SK-N-SH (cell line): ENCODE data around the gene MEF2B. TPM values are rescaled to one million over a fixed set of nuclear protein-coding genes. Genes with fewer than 3 reads are reported as not detected.

Experiments
- CTCF ChIA-PET: fragments of 300-600, 350-600 bp; formaldehyde crosslinking; extraction: SDS; loops from one replicate; lab custom pipeline; 2021; lab: Yijun Ruan, JAX
- POLR2A ChIA-PET: fragments of 350-600 bp; sonication (Branson Sonifier 250); formaldehyde crosslinking; extraction: SDS; loops from one replicate; lab custom pipeline; 2020; ENCODE audit warnings: antibody characterized with exemption, inconsistent platforms; lab: Yijun Ruan, JAX
- DNase-seq: peaks from one replicate; pipeline ENCODE4 v3.0.0; 2012
- H2AFZ ChIP-seq: fragments of 200-600 bp; sonication (generic); 2 replicates; pipeline ENCODE4 v1.8.1; 2016; ENCODE audit warnings: antibody characterized with exemption, mild to moderate bottlenecking, low read depth
- H3F3A ChIP-seq: fragments of 200-600 bp; sonication (generic); replicated peaks from 2 replicates; pipeline ENCODE3; 2016; ENCODE audit warnings: antibody characterized with exemption, mild to moderate bottlenecking; ENCODE audit not compliant: insufficient read depth
- H3K27ac ChIP-seq, 2 experiments: fragments of 200-500 bp in 1 of 2; fragments of 200-600 bp in 1 of 2; sonication (Bioruptor generic) in 1 of 2; sonication (generic), shearing (Covaris generic) in 1 of 2; 2 replicates each; pipeline versions ENCODE4 v1.5.1 to v1.6.1; 2014 to 2016; ENCODE audit warnings: low read depth in 2 of 2, inconsistent platforms in 1 of 2, low read length in 1 of 2, mild to moderate bottlenecking in 1 of 2, mixed read lengths in 1 of 2
- H3K27me3 ChIP-seq: fragments of 200-600 bp; sonication (generic), shearing (Covaris generic); 2 replicates; pipeline ENCODE4 v1.6.1; 2016; ENCODE audit warnings: mixed run types; ENCODE audit not compliant: insufficient read depth
- H3K36me3 ChIP-seq, 2 experiments: fragments of 200-500 bp in 1 of 2; fragments of 200-600 bp in 1 of 2; sonication (Bioruptor generic) in 1 of 2; sonication (generic) in 1 of 2; replicated peaks in 1 of 2; 2 replicates each; pipeline versions ENCODE3 to v1.5.1; 2014 to 2016; ENCODE audit warnings: low read length in 1 of 2, mild to moderate bottlenecking in 1 of 2; ENCODE audit not compliant: insufficient read depth in 2 of 2, control insufficient read depth in 1 of 2
- H3K4me1 ChIP-seq, 2 experiments: fragments of 200-500 bp in 1 of 2; fragments of 200-600 bp in 1 of 2; sonication (Bioruptor generic) in 1 of 2; sonication (generic), shearing (Covaris generic) in 1 of 2; 2 replicates each; pipeline versions ENCODE4 v1.5.1 to v1.6.1; 2014 to 2016; ENCODE audit warnings: low read depth in 1 of 2, low read length in 1 of 2, mixed run types in 1 of 2; ENCODE audit not compliant: insufficient read depth in 2 of 2, control insufficient read depth in 1 of 2
- H3K4me2 ChIP-seq: fragments of 200-600 bp; sonication (generic), shearing (Covaris generic); 2 replicates; pipeline ENCODE4 v1.6.1; 2017; ENCODE audit warnings: mixed run types
- H3K4me3 ChIP-seq, 2 experiments: fragments of 200-500 bp in 1 of 2; fragments of 200-600 bp in 1 of 2; sonication (Bioruptor generic) in 1 of 2; sonication (generic), shearing (Covaris generic) in 1 of 2; 2 replicates each; pipeline versions ENCODE4 v1.5.1 to v1.8.1; 2014 to 2016; ENCODE audit warnings: low read depth in 2 of 2, inconsistent platforms in 1 of 2, low read length in 1 of 2, mild to moderate bottlenecking in 1 of 2, mixed read lengths in 1 of 2, moderate library complexity in 1 of 2
- H3K79me2 ChIP-seq: fragments of 200-600 bp; sonication (generic); 2 replicates; pipeline ENCODE4 v1.8.1; 2017; ENCODE audit warnings: mild to moderate bottlenecking; ENCODE audit not compliant: insufficient read depth
- H3K9ac ChIP-seq: fragments of 200-600 bp; sonication (generic); 2 replicates; pipeline ENCODE4 v1.6.1; 2017; ENCODE audit warnings: mixed run types
- H3K9me2 ChIP-seq: fragments of 200-600 bp; sonication (generic); 2 replicates; pipeline ENCODE4 v1.6.1; 2017; ENCODE audit warnings: mixed run types
- H3K9me3 ChIP-seq: fragments of 200-600 bp; sonication (generic); 2 replicates; pipeline ENCODE4 v1.6.1; 2017; ENCODE audit warnings: mixed run types, mild to moderate bottlenecking, moderate library complexity
- H4K20me1 ChIP-seq: fragments of 200-600 bp; sonication (generic); 2 replicates; pipeline ENCODE4 v1.6.1; 2017; ENCODE audit warnings: mild to moderate bottlenecking, mixed run types; ENCODE audit not compliant: insufficient read depth
- EP300 ChIP-seq, 2 experiments: IDR thresholded peaks; 2 replicates each; pipeline versions ENCODE4 v1.4.0 to v1.6.1; 2012; ENCODE audit warnings: borderline replicate concordance in 1 of 2, low read depth in 1 of 2, low read length in 1 of 2
- EZH2phosphoT487 ChIP-seq: fragments of 200-600 bp; sonication (generic); IDR thresholded peaks from 2 replicates; pipeline ENCODE4 v1.6.1; 2017; ENCODE audit warnings: low read depth, mixed run types, mild to moderate bottlenecking, antibody characterized with exemption, moderate library complexity, borderline replicate concordance
- JUND ChIP-seq: IDR thresholded peaks from 2 replicates; pipeline ENCODE4 v1.4.0; 2012
- MAX ChIP-seq: IDR thresholded peaks from 2 replicates; pipeline ENCODE4 v1.4.0; 2012; ENCODE audit warnings: low read depth
- NFIC ChIP-seq: IDR thresholded peaks from 2 replicates; pipeline ENCODE4 v1.4.0; 2012; ENCODE audit warnings: borderline replicate concordance
- POLR2AphosphoS5 ChIP-seq: IDR thresholded peaks from 2 replicates; pipeline ENCODE4 v1.6.1; 2012; ENCODE audit warnings: low read depth, low read length
- RAD21 ChIP-seq: IDR thresholded peaks from 2 replicates; pipeline ENCODE4 v1.6.1; 2012; ENCODE audit warnings: mild to moderate bottlenecking, low read length
- RCOR1 ChIP-seq: fragments of 150-350 bp; IDR thresholded peaks from 2 replicates; pipeline ENCODE4 v1.6.1; 2017; ENCODE audit warnings: antibody characterized with exemption, low read length
- RFX5 ChIP-seq: IDR thresholded peaks from 2 replicates; pipeline ENCODE4 v1.6.1; 2012; ENCODE audit warnings: mild to moderate bottlenecking, improper control_type of control experiment, low read length
- TCF12 ChIP-seq: IDR thresholded peaks from 2 replicates; pipeline ENCODE4 v1.4.0; 2012
- YY1 ChIP-seq: IDR thresholded peaks from 2 replicates; pipeline ENCODE4 v1.4.0; 2012; ENCODE audit warnings: low read depth, mild to moderate bottlenecking
- WGBS: methylation state at CpG from one replicate; pipeline ENCODE4 v1.1.6; 2017; ENCODE audit warnings: low lambda C conversion rate; 5-methylcytosine and 5-hydroxymethylcytosine counted together
- polyA plus RNA-seq, 3 experiments: library from polyadenylated mRNA; depleted of rRNA; stranded (reverse); fragments of >200 nt; gene quantifications; 2 replicates each; pipeline ENCODE4 v1.2.3, GENCODE V29; 2012
- TF ChIP-seq, protein P1 (sequence below): IDR thresholded peaks from 2 replicates; pipeline ENCODE4 v1.4.0; 2012; ENCODE audit warnings: low read depth, borderline replicate concordance
- TF ChIP-seq, protein P2 (sequence below): fragments of 150-350 bp; IDR thresholded peaks from 2 replicates; pipeline ENCODE4 v1.6.1; 2017; ENCODE audit warnings: antibody characterized with exemption, low read length, low read depth, borderline replicate concordance

MEF2B gene
- polyA plus RNA-seq, 1 of the 3 experiments (the other 2 are of a cell fraction) = 1.0 TPM

DNA sequence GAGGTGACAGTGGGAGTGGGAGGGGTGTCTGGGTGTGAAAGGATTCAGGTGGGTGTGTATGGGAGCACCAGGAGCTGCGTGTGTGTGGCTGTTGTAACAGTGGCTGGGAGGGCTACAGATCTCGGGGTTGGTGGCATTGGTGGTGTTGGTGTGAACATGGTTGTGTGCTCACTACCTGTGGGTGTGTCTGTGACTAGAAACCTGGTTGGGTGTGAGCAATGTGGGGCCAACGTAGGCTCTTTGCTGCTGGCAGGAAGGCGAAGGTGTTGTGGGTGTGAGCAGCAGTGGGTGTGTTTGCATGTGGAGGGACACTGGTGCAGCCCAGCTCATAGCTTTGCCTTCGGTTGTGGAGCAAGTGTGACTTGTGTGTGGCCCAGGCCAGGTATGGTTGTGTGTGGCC is 36.9 kb upstream of the MEF2B start:
- 6% methylated on average over 4 of the region's 5 CpGs for WGBS
- H3F3A ChIP-seq = no peaks in the 10 kb centered on the region
- peaks cover 0 to 4% of the 10 kb centered on the region in 2 experiments for H3K36me3 ChIP-seq
- CTCF ChIA-PET = interaction anchor here (1.2 kb wide), 1 partner anchor 15 kb away, joined by 3 read pairs; the partner anchor contains the start of genes BORCS8 and RFXANK
- H3K27me3 ChIP-seq = peaks cover 11% of the 10 kb centered on the region
- DNase-seq = no peak
- H3K9ac ChIP-seq = no peak overlapping the region
- H3K79me2 ChIP-seq = peaks cover 12% of the 10 kb centered on the region; the same call in 1 of the 2 replicates
- H2AFZ ChIP-seq = no peak overlapping the region
- no peaks in the 10 kb centered on the region for H3K9me2 ChIP-seq
- no peak overlapping the region for H3K27ac ChIP-seq
- no peaks in the 10 kb centered on the region for H3K9me3 ChIP-seq
- no peak for TF ChIP-seq NFIC
- no peak for TF ChIP-seq RCOR1
- TF ChIP-seq POLR2AphosphoS5 = no peak
- TF ChIP-seq, protein P1, sequence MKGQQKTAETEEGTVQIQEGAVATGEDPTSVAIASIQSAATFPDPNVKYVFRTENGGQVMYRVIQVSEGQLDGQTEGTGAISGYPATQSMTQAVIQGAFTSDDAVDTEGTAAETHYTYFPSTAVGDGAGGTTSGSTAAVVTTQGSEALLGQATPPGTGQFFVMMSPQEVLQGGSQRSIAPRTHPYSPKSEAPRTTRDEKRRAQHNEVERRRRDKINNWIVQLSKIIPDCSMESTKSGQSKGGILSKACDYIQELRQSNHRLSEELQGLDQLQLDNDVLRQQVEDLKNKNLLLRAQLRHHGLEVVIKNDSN = no peak
- TF ChIP-seq MAX = no peak
- no peak overlapping the region for H3K4me2 ChIP-seq
- H3K4me1 ChIP-seq = peaks cover 0 to 13% of the 10 kb centered on the region in 2 experiments; a peak in 1 of 4 replicates
- POLR2A ChIA-PET = no interaction called here
- H3K4me3 ChIP-seq = no peak overlapping the region
- H4K20me1 ChIP-seq = no peaks in the 10 kb centered on the region

- H4K20me1 ChIP-seq = no peaks in the 10 kb centered on the region
- CTCF ChIA-PET = interaction anchor here (1.2 kb wide), 1 partner anchor 14 kb away, joined by 3 read pairs; the partner anchor contains the start of genes BORCS8 and RFXANK
Measured at GRCh38 chr19:19205416-19206410, 35.6 kb upstream of the MEF2B start.

More at GRCh38 chr19:19205416-19206410, 35.6 kb upstream of the MEF2B start:
- Histone ChIP-seq H3K9me3 (no peaks in the 10 kb centered on the region), H3K4me1 (peaks cover 0 to 11% of the 10 kb centered on the region in 2 experiments; a peak in 1 of 4 replicates), H3K36me3 (peaks cover 0 to 8% of the 10 kb centered on the region in 2 experiments), H3K9ac (no peak overlapping the region), H3F3A (no peaks in the 10 kb centered on the region), H3K4me3 (no peak overlapping the region), H2AFZ (no peak overlapping the region), H3K9me2 (no peaks in the 10 kb centered on the region), H3K27ac (no peak overlapping the region), H3K4me2 (no peak overlapping the region), H3K79me2 (peaks cover 21% of the 10 kb centered on the region; the same call in 1 of the 2 replicates), H3K27me3 (no peaks in the 10 kb centered on the region; the same call in 1 of the 2 replicates)
- WGBS = 34% methylated on average over 11 of the region's 14 CpGs
- POLR2A ChIA-PET = no interaction called here
- DNase-seq = no peak
- TF ChIP-seq, protein P2, sequence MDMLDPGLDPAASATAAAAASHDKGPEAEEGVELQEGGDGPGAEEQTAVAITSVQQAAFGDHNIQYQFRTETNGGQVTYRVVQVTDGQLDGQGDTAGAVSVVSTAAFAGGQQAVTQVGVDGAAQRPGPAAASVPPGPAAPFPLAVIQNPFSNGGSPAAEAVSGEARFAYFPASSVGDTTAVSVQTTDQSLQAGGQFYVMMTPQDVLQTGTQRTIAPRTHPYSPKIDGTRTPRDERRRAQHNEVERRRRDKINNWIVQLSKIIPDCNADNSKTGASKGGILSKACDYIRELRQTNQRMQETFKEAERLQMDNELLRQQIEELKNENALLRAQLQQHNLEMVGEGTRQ = no peak
- TF ChIP-seq RAD21 (no peak), RFX5 (no peak), JUND (no peak), EP300 (IDR thresholded peaks at IDR 0.05; ENCODE audit: borderline replicate concordance in 1 of 2, low read depth in 1 of 2, low read length in 1 of 2) (no peak), EZH2phosphoT487 (no peak), YY1 (no peak), TCF12 (no peak)
